ENCODE results near the gene CBX2.

CBX2 gene

GRCh38 chr17:79819534-79820276 is 41.8 kb downstream of the CBX2 start:
- no peak for TF ChIP-seq CTCF (IDR thresholded peaks at IDR 0.05)
- H3K79me2 ChIP-seq: no peaks in the 10 kb centered on the region
- no peaks in the 10 kb centered on the region for H3K4me1 ChIP-seq
- H2AFZ ChIP-seq: no peak overlapping the region
- H3K27ac ChIP-seq: no peak overlapping the region
- H3K9me3 ChIP-seq (ENCODE audit: control insufficient read depth, low read length): no peaks in the 10 kb centered on the region
- H3K36me3 ChIP-seq (ENCODE audit: control insufficient read depth, insufficient read depth, low read length): no peaks in the 10 kb centered on the region
- no peaks in the 10 kb centered on the region for H3K27me3 ChIP-seq (ENCODE audit: control insufficient read depth, insufficient read depth, low read length)
- no peak overlapping the region for H3K9ac ChIP-seq
- H3K4me3 ChIP-seq (ENCODE audit: low read depth, low read length): no peak overlapping the region
- H3K4me2 ChIP-seq (ENCODE audit: low read length): no peak overlapping the region

DNA sequence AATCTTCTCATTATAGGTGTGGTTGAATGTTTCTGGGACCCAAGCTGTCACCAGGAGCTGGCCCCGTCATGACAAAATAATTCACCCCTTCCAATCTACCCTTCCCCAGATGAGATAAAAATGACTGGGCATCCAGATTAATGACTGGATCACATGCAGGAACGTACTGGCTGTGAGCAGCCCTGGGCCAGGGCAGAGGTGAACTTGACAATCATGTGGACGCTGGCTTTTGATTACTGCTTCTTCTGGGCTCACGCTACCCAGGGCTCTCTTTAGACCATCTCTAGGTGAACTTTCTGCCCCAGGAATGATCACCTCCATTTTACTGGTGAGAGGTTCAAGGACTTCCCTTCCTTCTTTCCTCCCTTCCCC is 43.0 kb downstream of the CBX2 start:
- no peak for TF ChIP-seq CTCF (IDR thresholded peaks at IDR 0.05)
- no peaks in the 10 kb centered on the region for H3K4me1 ChIP-seq
- no peaks in the 10 kb centered on the region for H3K79me2 ChIP-seq
- H3K36me3 ChIP-seq (ENCODE audit: control insufficient read depth, insufficient read depth, low read length): no peaks in the 10 kb centered on the region
- H3K9me3 ChIP-seq (ENCODE audit: control insufficient read depth, low read length): no peaks in the 10 kb centered on the region
- H3K27ac ChIP-seq: no peak overlapping the region
- H3K27me3 ChIP-seq (ENCODE audit: control insufficient read depth, insufficient read depth, low read length): no peaks in the 10 kb centered on the region
- H2AFZ ChIP-seq: no peak overlapping the region
- no peak overlapping the region for H3K9ac ChIP-seq
- no peak overlapping the region for H3K4me2 ChIP-seq (ENCODE audit: low read length)
- no peak overlapping the region for H3K4me3 ChIP-seq (ENCODE audit: low read depth, low read length)

- H3K27ac ChIP-seq: no peak overlapping the region
Measured at GRCh38 chr17:79821331-79822095, 43.6 kb downstream of the CBX2 start.

GRCh38 chr17:79822583-79823124 is 44.7 kb downstream of the CBX2 start:
- Histone ChIP-seq H3K4me2 (ENCODE audit: low read length) (no peak overlapping the region), H3K4me1 (no peaks in the 10 kb centered on the region), H3K79me2 (no peaks in the 10 kb centered on the region), H3K4me3 (ENCODE audit: low read depth, low read length) (no peak overlapping the region), H3K9me3 (ENCODE audit: control insufficient read depth, low read length) (no peaks in the 10 kb centered on the region), H3K27ac (no peak overlapping the region), H3K27me3 (ENCODE audit: control insufficient read depth, insufficient read depth, low read length) (no peaks in the 10 kb centered on the region), H3K36me3 (ENCODE audit: control insufficient read depth, insufficient read depth, low read length) (no peaks in the 10 kb centered on the region), H2AFZ (no peak overlapping the region), H3K9ac (no peak overlapping the region)
- no peak for TF ChIP-seq CTCF (IDR thresholded peaks at IDR 0.05)

More at GRCh38 chr17:79821331-79822095, 43.6 kb downstream of the CBX2 start:
- Histone ChIP-seq H3K9me3 (ENCODE audit: control insufficient read depth, low read length) (no peaks in the 10 kb centered on the region), H3K79me2 (no peaks in the 10 kb centered on the region), H3K4me2 (ENCODE audit: low read length) (no peak overlapping the region), H3K36me3 (ENCODE audit: control insufficient read depth, insufficient read depth, low read length) (no peaks in the 10 kb centered on the region), H3K4me1 (no peaks in the 10 kb centered on the region), H3K4me3 (ENCODE audit: low read depth, low read length) (no peak overlapping the region), H3K27me3 (ENCODE audit: control insufficient read depth, insufficient read depth, low read length) (no peaks in the 10 kb centered on the region), H3K9ac (no peak overlapping the region), H2AFZ (no peak overlapping the region)
- TF ChIP-seq CTCF (IDR thresholded peaks at IDR 0.05): no peak
